22Rv1 (cell line): ENCODE measurements around the gene PPIL4.

Source experiments
- ZFX ChIP-seq: fragments of 450-650 bp; IDR thresholded peaks from 2 replicates; pipeline ENCODE4 v1.6.1; 2017; ENCODE audit warnings: antibody characterized with exemption, borderline replicate concordance
- TF ChIP-seq, protein P1 (sequence below): fragments of 450-650 bp; IDR thresholded peaks from 2 replicates; pipeline ENCODE4 v1.5.1; 2017; ENCODE audit warnings: mild to moderate bottlenecking

DNA sequence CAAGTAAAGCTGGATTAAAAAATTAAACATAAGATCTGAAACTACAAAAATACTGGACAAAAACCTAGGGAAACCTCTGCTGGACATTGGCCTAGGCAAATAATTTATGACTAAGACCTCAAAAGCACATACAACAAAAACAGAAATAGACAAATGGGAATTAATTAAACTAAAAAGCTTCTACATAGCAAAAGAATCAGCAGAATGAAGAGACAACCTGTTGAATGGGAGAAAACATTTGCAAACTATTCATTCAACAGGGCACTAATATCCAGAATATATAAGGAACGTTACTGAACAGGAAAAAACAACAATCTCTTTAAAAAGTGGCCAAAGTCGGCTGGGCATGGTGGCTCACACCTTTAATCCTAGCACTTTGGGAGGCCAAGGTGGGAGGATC, 13.5 kb upstream of the PPIL4 start:
- TF ChIP-seq, protein P1, sequence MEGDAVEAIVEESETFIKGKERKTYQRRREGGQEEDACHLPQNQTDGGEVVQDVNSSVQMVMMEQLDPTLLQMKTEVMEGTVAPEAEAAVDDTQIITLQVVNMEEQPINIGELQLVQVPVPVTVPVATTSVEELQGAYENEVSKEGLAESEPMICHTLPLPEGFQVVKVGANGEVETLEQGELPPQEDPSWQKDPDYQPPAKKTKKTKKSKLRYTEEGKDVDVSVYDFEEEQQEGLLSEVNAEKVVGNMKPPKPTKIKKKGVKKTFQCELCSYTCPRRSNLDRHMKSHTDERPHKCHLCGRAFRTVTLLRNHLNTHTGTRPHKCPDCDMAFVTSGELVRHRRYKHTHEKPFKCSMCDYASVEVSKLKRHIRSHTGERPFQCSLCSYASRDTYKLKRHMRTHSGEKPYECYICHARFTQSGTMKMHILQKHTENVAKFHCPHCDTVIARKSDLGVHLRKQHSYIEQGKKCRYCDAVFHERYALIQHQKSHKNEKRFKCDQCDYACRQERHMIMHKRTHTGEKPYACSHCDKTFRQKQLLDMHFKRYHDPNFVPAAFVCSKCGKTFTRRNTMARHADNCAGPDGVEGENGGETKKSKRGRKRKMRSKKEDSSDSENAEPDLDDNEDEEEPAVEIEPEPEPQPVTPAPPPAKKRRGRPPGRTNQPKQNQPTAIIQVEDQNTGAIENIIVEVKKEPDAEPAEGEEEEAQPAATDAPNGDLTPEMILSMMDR: no peak
- TF ChIP-seq ZFX: no peak
